Kidney (tissue), 14 donors: ENCODE measurements around the gene EFNB3. TPM values are rescaled to one million over a fixed set of nuclear protein-coding genes. Genes with fewer than 3 reads are reported as not detected.

Experiments used
- DNase-seq, 5 donors: peaks; one replicate each; pipeline ENCODE4 v3.0.0-alpha.2; 2013 to 2020
- FAIRE-seq: peaks from 2 replicates; lab custom pipeline; 2012; peaks lifted over from hg19 to GRCh38; lab: Jason Lieb, UNC
- H3K27ac ChIP-seq, 2 donors: one replicate each; pipeline ENCODE4 v1.7.0; 2013; ENCODE audit warnings: low read depth in 2 of 2, low read length in 2 of 2, inconsistent platforms in 1 of 2
- H3K27me3 ChIP-seq: one replicate; pipeline ENCODE4 v1.7.1; 2013; ENCODE audit warnings: low read length, inconsistent platforms; ENCODE audit not compliant: control insufficient read depth, insufficient read depth
- H3K36me3 ChIP-seq, 3 donors: one replicate each; pipeline versions ENCODE4 v1.7.0 to v1.7.1; 2013; ENCODE audit warnings: low read length in 3 of 3, control low read depth in 1 of 3, inconsistent platforms in 1 of 3; ENCODE audit not compliant: insufficient read depth in 3 of 3, control insufficient read depth in 2 of 3
- H3K4me1 ChIP-seq, 3 donors: one replicate each; pipeline versions ENCODE4 v1.7.0 to v1.7.1; 2013; ENCODE audit warnings: low read length in 3 of 3, inconsistent platforms in 1 of 3, low read depth in 1 of 3; ENCODE audit not compliant: control insufficient read depth in 2 of 3, insufficient read depth in 2 of 3
- H3K4me3 ChIP-seq, 3 donors: one replicate each; pipeline versions ENCODE4 v1.7.0 to v1.8.1; 2013; ENCODE audit warnings: low read length in 3 of 3, control low read depth in 1 of 3, inconsistent platforms in 1 of 3
- H3K9ac ChIP-seq, 3 donors: one replicate each; pipeline versions ENCODE4 v1.7.0 to v1.7.1; 2013; ENCODE audit warnings: low read length in 3 of 3, control low read depth in 1 of 3, inconsistent platforms in 1 of 3
- H3K9me3 ChIP-seq, 3 donors: one replicate each; pipeline versions ENCODE4 v1.7.0 to v1.7.1; 2013; ENCODE audit warnings: low read length in 3 of 3, control low read depth in 1 of 3, inconsistent platforms in 1 of 3; ENCODE audit not compliant: control insufficient read depth in 2 of 3, insufficient read depth in 1 of 3
- intact Hi-C: fragments of 100-400 bp; cut with DNase I; formaldehyde crosslinking; loops from one replicate; pipeline ENCODE4 v1.11.1; 2022
- polyA plus RNA-seq: library from polyadenylated mRNA; stranded (reverse); fragments of 350-450 nt; fragmentation: Illumina TruSeq; extraction: RNeasy Lipid Tissue Mini Kit (QIAGEN cat#74804); gene quantifications from one replicate; pipeline ENCODE4 v1.2.3, GENCODE V29; 2014; ENCODE audit warnings: low read depth, low replicate concordance; ENCODE audit not compliant: insufficient read depth
- total RNA-seq: library from RNA; stranded (reverse); fragmentation: NEBNext Ultra II Directional; extraction: Animal tissue kit (Norgen Biotek cat#: 25700); gene quantifications from one replicate; pipeline ENCODE4 v1.2.1, GENCODE V29; 2021
- TF ChIP-seq, protein P1 (sequence below): IDR thresholded peaks from 3 replicates; pipeline ENCODE4 v1.5.1; 2012; ENCODE audit warnings: mild to moderate bottlenecking, moderate library complexity, borderline replicate concordance; ENCODE audit not compliant: insufficient read depth; ENCODE audit errors: extremely low read depth
- donor health status: control.
- donor health status: control.
- donor health status: control.
- donor health status: control.
- donor health status: control.
- donor health status: DM: yes; HTN: yes; CAD: no.
- donor health status: Normal renal cell carcinoma (clear cell type).

Gene EFNB3
- total and polyA plus RNA-seq, 2 donors from 2014 or later, result 2.3 to 3.5 TPM

DNA sequence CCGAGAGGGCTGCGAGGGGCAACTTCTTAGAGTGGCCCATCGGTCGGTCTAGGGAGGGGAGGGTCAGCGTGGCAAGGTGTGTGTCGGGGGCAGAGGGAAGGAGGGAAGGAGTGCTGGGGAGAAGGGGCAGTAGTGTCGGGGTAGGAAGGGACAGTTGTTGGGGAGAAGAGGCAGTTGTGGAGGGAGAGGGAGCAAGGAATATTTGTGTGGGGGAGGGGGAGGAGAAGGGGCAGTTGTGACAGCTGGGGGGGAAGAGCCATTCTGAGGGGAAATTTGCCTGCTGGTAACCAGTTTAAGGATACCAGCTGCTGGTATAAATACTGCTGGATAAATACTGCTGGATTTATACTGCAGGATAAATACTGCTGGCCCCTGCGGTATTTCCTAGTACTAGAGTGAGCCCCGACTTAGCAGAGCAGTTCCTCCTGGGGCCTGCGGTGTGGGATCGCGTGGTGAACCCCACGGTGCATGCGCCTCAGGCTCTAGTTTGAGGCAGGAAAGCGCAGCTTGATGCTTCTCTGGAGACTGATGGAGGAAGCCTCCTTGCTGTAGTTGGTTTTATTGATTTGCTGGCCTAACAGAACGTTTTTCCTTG, 12.9 kb downstream of the EFNB3 start:
- Histone ChIP-seq H3K4me1 (peaks cover 0 to 6% (median 0%) of the 10 kb centered on the region in 3 donors), H3K27ac (no peak overlapping the region), H3K9me3 (no peaks in the 10 kb centered on the region), H3K4me3 (peak overlapping the region in 2 of 3 donors; percentile 57 to 64), H3K36me3 (no peaks in the 10 kb centered on the region), H3K9ac (peak overlapping the region in 1 of 3 donors; percentile 77), H3K27me3 (no peaks in the 10 kb centered on the region)
- TF ChIP-seq, protein P1, sequence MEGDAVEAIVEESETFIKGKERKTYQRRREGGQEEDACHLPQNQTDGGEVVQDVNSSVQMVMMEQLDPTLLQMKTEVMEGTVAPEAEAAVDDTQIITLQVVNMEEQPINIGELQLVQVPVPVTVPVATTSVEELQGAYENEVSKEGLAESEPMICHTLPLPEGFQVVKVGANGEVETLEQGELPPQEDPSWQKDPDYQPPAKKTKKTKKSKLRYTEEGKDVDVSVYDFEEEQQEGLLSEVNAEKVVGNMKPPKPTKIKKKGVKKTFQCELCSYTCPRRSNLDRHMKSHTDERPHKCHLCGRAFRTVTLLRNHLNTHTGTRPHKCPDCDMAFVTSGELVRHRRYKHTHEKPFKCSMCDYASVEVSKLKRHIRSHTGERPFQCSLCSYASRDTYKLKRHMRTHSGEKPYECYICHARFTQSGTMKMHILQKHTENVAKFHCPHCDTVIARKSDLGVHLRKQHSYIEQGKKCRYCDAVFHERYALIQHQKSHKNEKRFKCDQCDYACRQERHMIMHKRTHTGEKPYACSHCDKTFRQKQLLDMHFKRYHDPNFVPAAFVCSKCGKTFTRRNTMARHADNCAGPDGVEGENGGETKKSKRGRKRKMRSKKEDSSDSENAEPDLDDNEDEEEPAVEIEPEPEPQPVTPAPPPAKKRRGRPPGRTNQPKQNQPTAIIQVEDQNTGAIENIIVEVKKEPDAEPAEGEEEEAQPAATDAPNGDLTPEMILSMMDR, result no peak
- intact Hi-C loops, result no loop called here
- peak in 2 of 5 donors; percentile 56 to 63 for DNase-seq
- no peak for FAIRE-seq

DNA sequence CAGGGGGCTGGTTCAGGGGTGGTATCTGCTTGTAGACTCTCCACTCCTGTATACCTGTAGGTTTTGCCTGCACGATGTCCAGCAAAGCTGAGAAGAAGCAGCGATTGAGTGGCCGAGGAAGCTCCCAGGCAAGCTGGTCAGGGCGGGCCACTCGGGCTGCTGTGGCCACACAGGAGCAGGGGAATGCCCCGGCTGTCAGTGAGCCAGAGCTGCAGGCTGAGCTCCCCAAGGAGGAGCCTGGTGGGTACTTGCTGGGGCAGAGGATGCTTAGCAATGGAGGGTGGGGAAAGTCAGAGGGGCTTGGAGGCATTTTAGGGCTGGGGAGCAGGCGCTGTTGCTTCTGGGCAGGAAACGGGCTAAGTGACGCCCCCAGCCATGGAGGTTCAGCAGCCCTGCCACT, 14.7 kb downstream of the EFNB3 start:
- no peaks in the 10 kb centered on the region for H3K9me3 ChIP-seq
- DNase-seq, result peak in 1 of 5 donors; percentile 47
- TF ChIP-seq, protein P1, result no peak

DNA sequence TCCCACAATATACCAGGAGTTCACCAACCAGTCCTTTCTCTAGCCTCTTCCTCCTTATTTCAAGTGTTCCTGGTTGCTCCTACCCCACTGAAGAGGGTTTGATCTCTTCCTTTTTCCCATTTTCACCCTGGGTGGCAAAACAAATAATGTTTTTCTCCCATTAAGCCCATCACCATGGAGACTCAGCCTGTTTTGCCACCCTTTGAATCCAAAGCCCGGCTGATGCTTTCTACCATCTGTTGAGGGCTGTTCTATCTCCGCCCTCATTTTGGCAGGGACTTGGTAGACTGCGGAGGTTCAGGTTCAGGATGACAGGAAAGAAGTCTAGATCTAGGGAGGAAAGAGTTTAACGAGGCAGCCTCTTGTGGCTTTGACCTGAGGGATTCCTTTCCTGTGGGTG, 15.1 kb downstream of the EFNB3 start:
- no peak for FAIRE-seq

More for the DNA sequence above, 14.7 kb downstream of the EFNB3 start:
- intact Hi-C loops, result no loop called here
- FAIRE-seq, result no peak
- no peak overlapping the region for H3K4me3 ChIP-seq
- H3K27me3 ChIP-seq, result no peaks in the 10 kb centered on the region
- H3K36me3 ChIP-seq, result no peaks in the 10 kb centered on the region
- H3K9ac ChIP-seq, result no peak overlapping the region
- no peak overlapping the region for H3K27ac ChIP-seq
- H3K4me1 ChIP-seq, result peaks cover 0 to 6% (median 0%) of the 10 kb centered on the region in 3 donors

More for the DNA sequence above, 15.1 kb downstream of the EFNB3 start:
- Histone ChIP-seq H3K9me3 (no peaks in the 10 kb centered on the region), H3K4me1 (peaks cover 0 to 6% (median 0%) of the 10 kb centered on the region in 3 donors), H3K4me3 (no peak overlapping the region), H3K9ac (no peak overlapping the region), H3K27ac (no peak overlapping the region), H3K27me3 (no peaks in the 10 kb centered on the region), H3K36me3 (no peaks in the 10 kb centered on the region)
- intact Hi-C loops, result no loop called here
- TF ChIP-seq, protein P1, result no peak
- DNase-seq, result no peak
